NT2/D1 (cell line): ENCODE results near the gene ZNF445.

Experiments
- YY1 ChIP-seq: IDR thresholded peaks from 2 replicates; pipeline ENCODE4 v1.6.1; 2011; ENCODE audit not compliant: insufficient read length, insufficient read depth
- ZNF274 ChIP-seq: IDR thresholded peaks from 2 replicates; pipeline ENCODE4 v1.6.1; 2011; ENCODE audit warnings: mild to moderate bottlenecking, low read depth, low read length

DNA sequence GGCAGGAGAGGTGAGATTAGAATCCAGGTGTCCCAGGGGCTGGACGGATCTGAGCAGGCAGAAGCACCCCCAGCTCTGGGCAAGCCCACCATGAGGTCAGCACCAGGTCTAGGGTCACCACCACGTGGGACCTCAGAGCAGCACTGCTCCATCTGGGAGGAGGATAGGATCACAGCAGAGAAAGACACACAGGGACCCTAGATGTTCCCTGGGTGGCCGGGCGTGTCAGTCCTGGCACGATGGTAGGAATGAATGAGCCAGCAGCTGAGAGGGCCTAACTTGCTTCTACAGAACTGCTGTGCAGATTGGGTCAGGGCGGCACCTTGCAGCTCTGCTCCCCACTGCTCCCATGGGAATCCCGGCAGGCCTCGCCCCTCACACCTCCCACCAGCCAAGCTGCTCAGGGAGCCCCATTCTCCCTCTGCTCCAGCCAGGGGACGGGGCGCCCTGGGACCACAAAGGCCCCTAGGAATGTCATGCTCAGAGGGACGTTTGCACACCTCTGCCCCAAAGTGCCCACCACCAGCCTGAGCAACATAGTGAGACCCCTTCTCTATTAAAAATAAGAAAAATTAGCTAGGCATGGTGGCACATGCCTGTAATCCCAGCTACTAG is 66.3 kb downstream of the ZNF445 start:
- no peak for TF ChIP-seq YY1
- TF ChIP-seq ZNF274: no peak
